Measurements from ENCODE around the gene DDX49.

DNA sequence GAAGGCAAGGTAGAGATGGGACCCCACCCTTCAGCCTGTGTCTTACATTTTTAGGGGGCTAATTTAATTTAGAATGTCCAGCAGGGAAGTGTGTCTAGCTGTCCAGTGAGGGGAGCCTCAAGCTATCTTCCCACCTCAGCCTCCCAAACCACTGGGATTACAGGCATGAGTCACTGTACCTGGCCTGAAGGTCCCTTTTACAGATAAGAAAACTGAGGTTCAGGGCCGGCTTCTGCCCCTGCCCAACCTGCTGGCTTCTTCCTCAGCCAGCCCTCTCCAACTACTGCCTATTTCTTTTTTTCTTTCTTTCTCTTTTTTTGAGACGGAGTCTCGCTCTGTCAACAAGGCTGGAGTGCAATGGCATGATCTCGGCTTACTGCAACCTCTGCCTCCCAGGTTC lies 40.9 kb downstream of the DDX49 start:
- no peak for TF ChIP-seq ZNF707 (CRISPR knock-in tag; conservative IDR thresholded peaks at IDR 0.05)
- TF ChIP-seq CTCF (IDR thresholded peaks at IDR 0.05 in 2 of 3, conservative IDR thresholded peaks at IDR 0.05 in 1 of 3; ENCODE audit: insufficient read depth in 2 of 3, low read depth in 1 of 3, low read length in 3 of 3): no peak
- no peak for TF ChIP-seq EZH2 (IDR thresholded peaks at IDR 0.05; ENCODE audit: borderline replicate concordance, low read depth, low read length)
- TF ChIP-seq GATAD2A (IDR thresholded peaks at IDR 0.05): no peak
- no peak for TF ChIP-seq ARID1B (IDR thresholded peaks at IDR 0.05)

Data from K562 (cell line).